Measurements from ENCODE around the gene GPR119.
"Not testable (repeated sequence)": the region's sequence is repeated elsewhere in the genome, so short reads cannot be mapped to it uniquely, and the experiment has no call there.

The GPR119 gene

DNA sequence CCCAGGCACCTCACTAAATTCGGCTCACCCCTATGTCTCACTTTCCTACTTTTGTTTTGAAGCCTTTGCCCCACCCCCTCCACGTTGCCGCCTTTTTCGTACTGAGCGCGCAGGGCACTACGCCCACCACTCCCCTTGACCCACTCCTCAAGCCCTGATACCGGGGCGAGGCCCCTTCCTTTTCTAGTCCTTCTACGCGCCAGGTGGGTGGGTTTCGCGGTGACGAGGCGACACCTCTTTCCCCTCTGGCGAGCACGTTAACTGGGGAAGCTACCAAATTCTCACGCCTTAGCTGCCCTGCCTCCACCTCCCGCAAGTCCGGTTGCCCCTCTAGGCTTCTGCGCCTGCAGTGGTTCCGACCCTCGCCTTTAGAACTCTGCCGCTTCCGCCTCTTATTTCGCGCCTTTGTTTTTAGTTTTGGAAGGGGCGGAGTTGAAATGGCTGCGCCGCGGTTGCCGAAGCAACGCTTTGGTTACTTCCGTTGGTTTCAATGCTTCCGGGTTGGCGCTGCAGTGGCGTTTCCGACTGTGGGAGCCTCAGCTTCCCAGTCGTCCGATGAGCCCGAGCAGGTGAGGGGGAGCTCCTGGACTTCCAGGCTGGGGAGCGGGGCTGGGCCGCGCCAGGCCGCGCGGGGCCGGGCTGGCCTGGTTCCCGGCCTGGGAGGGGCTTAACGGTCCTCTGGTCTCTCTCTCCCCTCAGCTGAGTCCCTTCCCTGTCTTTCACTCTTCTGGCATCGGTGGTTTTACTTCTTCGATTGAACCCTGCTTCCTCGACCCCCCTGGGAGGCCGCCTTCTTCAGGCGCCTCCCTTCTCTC, 45.9 kb downstream of the GPR119 start, which contains the start of gene SLC25A14:
Gene SLC25A14, plus strand, starts transcription at position 512 of the 815 bp plus-strand sequence. CDS start 360 bp downstream, outside the sequence.
- DNase-seq (ENCODE audit: low spot score): peak; percentile 82

DNA sequence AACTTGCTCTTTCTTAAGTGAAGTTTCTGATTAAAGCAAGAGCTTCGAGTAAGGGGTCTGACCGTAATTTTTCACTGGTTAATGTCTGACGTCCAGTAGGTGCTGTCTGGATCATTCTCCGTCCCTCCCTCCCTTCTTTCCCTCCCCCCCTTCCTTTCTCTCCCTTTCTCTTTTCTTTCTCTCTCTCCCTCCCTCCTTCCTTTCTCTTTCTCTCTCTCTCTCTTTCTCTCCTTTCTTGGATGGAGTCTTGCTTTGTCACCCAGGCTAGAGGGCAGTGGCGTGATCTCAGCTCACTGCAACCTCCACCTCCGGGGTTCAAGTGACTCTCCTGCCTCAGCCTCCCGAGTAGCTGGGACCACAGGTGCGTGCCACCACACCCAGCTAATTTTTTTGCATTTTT, 46.6 kb downstream of the GPR119 start:
- DNase-seq (ENCODE audit: low spot score): not testable (repeated sequence)

DNA sequence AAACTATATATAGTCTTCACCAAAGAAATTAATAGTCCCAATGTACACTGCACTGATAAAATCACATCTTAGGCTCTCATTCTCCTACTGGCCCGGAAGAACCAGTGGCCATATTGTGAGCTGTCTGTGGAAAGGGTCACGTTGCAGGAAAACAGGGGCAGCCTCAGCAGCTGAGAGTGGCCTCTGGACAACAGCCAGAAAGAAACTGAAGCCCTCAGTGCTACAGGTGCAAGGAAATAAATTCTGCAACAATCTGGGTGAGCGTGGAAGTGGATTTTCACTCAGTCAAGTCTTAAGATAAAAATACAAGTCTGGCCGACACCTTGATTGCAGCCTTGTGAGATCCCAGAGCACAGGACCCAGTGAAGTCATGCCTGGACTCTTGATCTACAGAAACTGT, 48.9 kb downstream of the GPR119 start:
- no peak for DNase-seq (ENCODE audit: low spot score)

All from NAMALWA (cell line).